HL-60 (cell line): ENCODE measurements around the gene HCN2.
A peak's percentile ranks its signal among the peaks of the same experiment; 100 is the strongest.

Source experiments
- GABPA ChIP-seq: IDR thresholded peaks from 2 replicates; pipeline ENCODE4 v1.6.1; 2012; ENCODE audit warnings: low read depth
- POLR2AphosphoS5 ChIP-seq: IDR thresholded peaks from 2 replicates; pipeline ENCODE4 v1.6.1; 2012; ENCODE audit warnings: low read depth
- SPI1 ChIP-seq: IDR thresholded peaks from 2 replicates; pipeline ENCODE4 v1.6.1; 2012; ENCODE audit warnings: low read depth, mild to moderate bottlenecking, borderline replicate concordance
- TF ChIP-seq, protein P1 (sequence below): IDR thresholded peaks from one replicate; pipeline ENCODE4 v1.5.1; 2011; ENCODE audit warnings: low read length, control low read depth, inconsistent platforms; ENCODE audit not compliant: insufficient read depth
- TF ChIP-seq, protein P2 (sequence below): IDR thresholded peaks from 2 replicates; pipeline ENCODE4 v1.6.1; 2012; ENCODE audit warnings: low read depth; ENCODE audit not compliant: insufficient replicate concordance

DNA sequence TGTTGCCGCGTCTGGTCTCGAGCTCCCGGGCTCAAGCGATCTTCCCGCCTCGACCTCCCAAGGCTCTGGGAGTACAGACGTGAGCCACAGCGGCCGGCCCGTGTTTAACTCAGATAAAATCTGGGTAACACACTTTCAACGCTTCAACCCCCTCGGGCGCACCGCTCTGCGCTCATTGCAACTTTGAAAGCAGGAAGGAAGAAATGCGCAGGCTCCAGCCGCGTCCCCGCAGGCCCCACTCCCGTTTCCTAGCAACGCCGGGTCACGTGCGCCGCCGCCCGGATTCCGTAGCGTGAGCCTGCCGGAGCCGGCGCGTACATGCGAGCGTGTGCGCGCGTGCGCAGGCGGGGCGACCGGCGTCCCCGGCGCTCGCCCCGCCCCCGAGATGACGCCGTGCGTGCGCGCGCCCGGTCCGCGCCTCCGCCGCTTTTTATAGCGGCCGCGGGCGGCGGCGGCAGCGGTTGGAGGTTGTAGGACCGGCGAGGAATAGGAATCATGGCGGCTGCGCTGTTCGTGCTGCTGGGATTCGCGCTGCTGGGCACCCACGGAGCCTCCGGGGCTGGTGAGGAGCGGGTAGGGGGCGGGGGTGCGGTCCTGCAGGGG is 17.4 kb upstream of the HCN2 start, which contains the start of gene BSG:
- TF ChIP-seq, protein P1, sequence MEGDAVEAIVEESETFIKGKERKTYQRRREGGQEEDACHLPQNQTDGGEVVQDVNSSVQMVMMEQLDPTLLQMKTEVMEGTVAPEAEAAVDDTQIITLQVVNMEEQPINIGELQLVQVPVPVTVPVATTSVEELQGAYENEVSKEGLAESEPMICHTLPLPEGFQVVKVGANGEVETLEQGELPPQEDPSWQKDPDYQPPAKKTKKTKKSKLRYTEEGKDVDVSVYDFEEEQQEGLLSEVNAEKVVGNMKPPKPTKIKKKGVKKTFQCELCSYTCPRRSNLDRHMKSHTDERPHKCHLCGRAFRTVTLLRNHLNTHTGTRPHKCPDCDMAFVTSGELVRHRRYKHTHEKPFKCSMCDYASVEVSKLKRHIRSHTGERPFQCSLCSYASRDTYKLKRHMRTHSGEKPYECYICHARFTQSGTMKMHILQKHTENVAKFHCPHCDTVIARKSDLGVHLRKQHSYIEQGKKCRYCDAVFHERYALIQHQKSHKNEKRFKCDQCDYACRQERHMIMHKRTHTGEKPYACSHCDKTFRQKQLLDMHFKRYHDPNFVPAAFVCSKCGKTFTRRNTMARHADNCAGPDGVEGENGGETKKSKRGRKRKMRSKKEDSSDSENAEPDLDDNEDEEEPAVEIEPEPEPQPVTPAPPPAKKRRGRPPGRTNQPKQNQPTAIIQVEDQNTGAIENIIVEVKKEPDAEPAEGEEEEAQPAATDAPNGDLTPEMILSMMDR = no peak
- peak; percentile 95; the same call in 1 of the 2 replicates for TF ChIP-seq POLR2AphosphoS5
- no peak for TF ChIP-seq SPI1
- TF ChIP-seq, protein P2, sequence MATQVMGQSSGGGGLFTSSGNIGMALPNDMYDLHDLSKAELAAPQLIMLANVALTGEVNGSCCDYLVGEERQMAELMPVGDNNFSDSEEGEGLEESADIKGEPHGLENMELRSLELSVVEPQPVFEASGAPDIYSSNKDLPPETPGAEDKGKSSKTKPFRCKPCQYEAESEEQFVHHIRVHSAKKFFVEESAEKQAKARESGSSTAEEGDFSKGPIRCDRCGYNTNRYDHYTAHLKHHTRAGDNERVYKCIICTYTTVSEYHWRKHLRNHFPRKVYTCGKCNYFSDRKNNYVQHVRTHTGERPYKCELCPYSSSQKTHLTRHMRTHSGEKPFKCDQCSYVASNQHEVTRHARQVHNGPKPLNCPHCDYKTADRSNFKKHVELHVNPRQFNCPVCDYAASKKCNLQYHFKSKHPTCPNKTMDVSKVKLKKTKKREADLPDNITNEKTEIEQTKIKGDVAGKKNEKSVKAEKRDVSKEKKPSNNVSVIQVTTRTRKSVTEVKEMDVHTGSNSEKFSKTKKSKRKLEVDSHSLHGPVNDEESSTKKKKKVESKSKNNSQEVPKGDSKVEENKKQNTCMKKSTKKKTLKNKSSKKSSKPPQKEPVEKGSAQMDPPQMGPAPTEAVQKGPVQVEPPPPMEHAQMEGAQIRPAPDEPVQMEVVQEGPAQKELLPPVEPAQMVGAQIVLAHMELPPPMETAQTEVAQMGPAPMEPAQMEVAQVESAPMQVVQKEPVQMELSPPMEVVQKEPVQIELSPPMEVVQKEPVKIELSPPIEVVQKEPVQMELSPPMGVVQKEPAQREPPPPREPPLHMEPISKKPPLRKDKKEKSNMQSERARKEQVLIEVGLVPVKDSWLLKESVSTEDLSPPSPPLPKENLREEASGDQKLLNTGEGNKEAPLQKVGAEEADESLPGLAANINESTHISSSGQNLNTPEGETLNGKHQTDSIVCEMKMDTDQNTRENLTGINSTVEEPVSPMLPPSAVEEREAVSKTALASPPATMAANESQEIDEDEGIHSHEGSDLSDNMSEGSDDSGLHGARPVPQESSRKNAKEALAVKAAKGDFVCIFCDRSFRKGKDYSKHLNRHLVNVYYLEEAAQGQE = peak; percentile 33
- no peak for TF ChIP-seq GABPA
